ENCODE measurements around the gene PCDH9.

- TF ChIP-seq POLR2A (IDR thresholded peaks at IDR 0.05) (no peak), CTCF (IDR thresholded peaks at IDR 0.05) (no peak), POLR2AphosphoS5 (IDR thresholded peaks at IDR 0.05; ENCODE audit: insufficient read depth in 1 of 2, low read depth in 1 of 2) (no peak)
These were observed 643.6 kb downstream of the PCDH9 start for GRCh38 chr13:66586489-66586888.
